Measurements from ENCODE around the gene ACER3.

- TF ChIP-seq POLR2AphosphoS5 (IDR thresholded peaks at IDR 0.05) (no peak), CTCF (IDR thresholded peaks at IDR 0.05) (no peak), POLR2A (IDR thresholded peaks at IDR 0.05) (no peak), EP300 (IDR thresholded peaks at IDR 0.05) (no peak)
Observed at GRCh38 chr11:77069336-77069968, 208.7 kb downstream of the ACER3 start.
